Endometrial microvascular endothelial cells (primary cell): ENCODE measurements around the gene ZNF248. TPM values are rescaled to one million over a fixed set of nuclear protein-coding genes. Genes with fewer than 3 reads are reported as not detected.
"Not testable (repeated sequence)": the region's sequence is repeated elsewhere in the genome, so short reads cannot be mapped to it uniquely, and the experiment has no call there.

Experiments
- in situ Hi-C: cut with HindIII; loops from 2 replicates; pipeline ENCODE4 v1.10.0; 2017; ENCODE audit warnings: low sequenced_read_pairs, low pct_unique_long_range_greater_than_20kb; ENCODE audit errors: inconsistent ontology term
- total RNA-seq: library from RNA; depleted of rRNA; stranded (reverse); fragments of >200 nt; gene quantifications from one replicate; pipeline ENCODE4 v1.2.3, GENCODE V29; 2015; ENCODE audit errors: inconsistent ontology term

ZNF248 gene
- total RNA-seq, 1 donor from 2014 or later = 5.6 TPM

GRCh38 chr10:37754538-37755323 is 102.7 kb downstream of the ZNF248 start:
- in situ Hi-C loops = no loop called here

- in situ Hi-C loops = no loop called here
Observed at GRCh38 chr10:37752334-37752875, 105.0 kb downstream of the ZNF248 start.

DNA sequence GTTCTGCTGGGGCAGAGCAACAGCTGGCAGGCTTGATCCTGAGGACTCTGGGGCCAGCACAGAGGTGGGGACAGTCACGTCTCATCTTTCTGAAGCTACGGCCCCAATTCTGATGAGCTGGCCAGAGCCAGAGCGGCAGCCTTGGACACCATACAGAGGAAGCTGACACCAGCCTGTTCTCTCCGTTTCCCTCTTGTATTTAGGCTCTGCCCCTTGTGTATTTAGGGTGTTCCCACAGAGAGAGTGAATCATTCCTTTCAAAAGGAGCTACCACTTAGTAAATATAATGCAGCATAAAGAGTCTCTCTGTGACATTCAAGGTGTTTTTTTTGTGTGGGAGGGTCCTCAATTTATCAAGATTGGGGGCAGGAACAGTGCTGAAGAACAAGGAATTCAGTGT is 109.2 kb downstream of the ZNF248 start:
- in situ Hi-C loops = no loop called here

DNA sequence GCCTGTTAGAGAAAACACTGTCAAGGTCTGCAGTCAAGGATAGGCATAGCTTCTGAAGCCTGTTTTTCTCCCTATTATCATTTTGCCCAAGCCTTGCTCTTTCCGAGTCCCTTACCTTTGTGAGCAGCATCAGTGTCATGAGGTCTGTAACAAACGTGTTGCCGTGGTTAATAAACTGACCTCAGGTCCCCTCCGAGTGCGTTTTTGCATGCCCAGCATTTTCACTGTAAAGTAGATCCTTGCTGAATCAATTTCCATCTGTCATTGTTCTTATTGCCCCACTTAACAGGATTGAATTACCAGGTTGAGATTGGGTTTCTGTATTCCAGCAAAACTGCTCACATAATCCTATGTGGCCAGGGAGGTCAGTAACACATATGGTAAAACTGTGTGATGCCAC is 110.3 kb downstream of the ZNF248 start:
- in situ Hi-C loops = no loop called here

DNA sequence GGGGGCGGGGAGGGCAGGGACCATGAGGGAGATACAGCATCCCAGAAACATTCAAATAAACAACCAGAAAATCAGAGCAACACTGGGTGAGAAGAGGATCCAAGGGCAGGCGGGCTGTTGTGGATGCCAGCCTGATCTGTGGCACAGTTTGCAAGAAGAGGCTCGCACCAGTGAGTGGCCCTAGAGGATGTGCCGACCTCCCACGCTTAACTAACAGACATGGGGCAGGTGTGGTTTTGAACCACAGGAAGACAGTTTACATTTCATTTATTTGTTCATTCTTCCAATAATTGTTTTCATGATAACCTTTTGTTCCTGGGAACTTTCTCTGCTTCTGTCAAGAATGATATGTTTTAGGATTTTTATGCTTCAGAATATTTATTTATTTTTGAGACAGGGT is 115.6 kb downstream of the ZNF248 start:
- in situ Hi-C loops = no loop called here

DNA sequence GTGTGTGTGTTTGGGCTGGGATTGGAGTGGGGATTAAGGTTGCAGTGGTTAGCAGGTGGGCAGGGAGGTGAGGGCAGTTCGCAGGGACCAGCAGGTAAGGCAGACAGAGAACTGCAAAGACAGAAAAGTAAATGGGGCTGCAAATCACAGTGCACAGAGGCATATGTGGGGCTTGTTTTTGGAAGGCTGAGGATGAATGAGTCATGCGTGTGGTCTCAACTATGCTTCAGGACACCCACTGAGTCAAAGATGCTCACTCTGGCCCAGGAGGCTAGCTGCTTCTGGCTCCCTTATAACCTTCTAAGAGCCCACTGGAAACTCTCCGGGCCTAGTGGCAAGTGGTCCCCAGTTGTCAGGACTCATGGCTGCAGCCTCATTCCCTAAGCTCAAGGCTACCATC is 118.2 kb downstream of the ZNF248 start:
- in situ Hi-C loops = no loop called here

- in situ Hi-C loops = not testable (repeated sequence)
Observed at GRCh38 chr10:37738241-37738640, 119.2 kb downstream of the ZNF248 start.

DNA sequence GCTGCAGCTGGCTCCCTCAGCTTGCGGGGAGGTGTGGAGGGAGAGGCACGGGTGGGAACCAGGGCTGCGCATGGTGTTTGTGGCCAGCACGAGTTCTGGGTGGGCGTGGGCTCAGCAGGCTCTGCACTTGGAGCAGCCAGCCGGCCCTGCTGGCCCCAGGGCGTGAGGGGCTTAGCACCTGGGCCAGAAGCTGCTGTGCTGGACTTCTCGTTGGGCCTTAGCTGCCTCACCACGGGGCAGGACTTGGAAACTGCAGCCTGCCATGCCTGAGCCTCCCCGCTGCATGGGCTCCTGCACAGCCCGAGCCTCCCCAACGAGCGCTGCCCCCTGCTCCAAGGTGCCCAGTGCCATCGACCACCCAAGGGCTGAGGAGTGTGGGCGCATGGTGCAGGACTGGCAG is 120.1 kb downstream of the ZNF248 start:
- in situ Hi-C loops = no loop called here

GRCh38 chr10:37736120-37736519 is 121.3 kb downstream of the ZNF248 start:
- in situ Hi-C loops = no loop called here

DNA sequence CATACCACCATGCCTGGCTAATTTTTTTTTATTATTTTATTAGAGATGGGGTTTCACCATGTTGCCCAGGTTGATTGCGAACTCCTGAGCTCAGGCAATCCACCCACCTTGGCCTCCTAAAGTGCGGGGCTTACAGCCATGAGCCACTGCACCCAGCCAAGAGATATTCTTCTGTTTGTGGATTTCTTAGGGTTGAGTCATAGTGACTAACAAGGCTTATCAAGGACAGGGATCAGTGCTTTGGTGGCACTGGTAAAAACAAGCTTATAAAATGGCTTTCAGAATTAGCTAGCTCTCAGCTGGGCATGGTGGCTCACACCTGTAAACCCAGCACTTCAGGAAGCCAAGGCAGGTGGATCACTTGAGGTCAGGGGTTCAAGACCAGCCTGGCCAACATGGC is 122.4 kb downstream of the ZNF248 start:
- in situ Hi-C loops = no loop called here

Other genes starting within 250 kb of the ZNF248 start
- gene ZNF25, start 119.0 kb upstream of the ZNF248 start, total RNA-seq = 6.3 TPM
- gene ZNF33A, start 153.1 kb upstream of the ZNF248 start, total RNA-seq = 20.8 TPM
- gene ZNF37A, start 236.7 kb upstream of the ZNF248 start, total RNA-seq = 22.9 TPM